ENCODE measurements around the gene QPCT.

Gene QPCT

GRCh38 chr2:37394796-37395555 is 50.5 kb downstream of the QPCT start:
- no peak for DNase-seq (ENCODE audit: low read depth)
- H3K4me3 ChIP-seq (ENCODE audit: low read depth, low read length), result no peak overlapping the region
- TF ChIP-seq CTCF (IDR thresholded peaks at IDR 0.05; ENCODE audit: low read depth, low read length, missing control alignments), result no peak

GRCh38 chr2:37396890-37397565 is 52.6 kb downstream of the QPCT start:
- DNase-seq (ENCODE audit: low read depth), result no peak
- no peak for TF ChIP-seq CTCF (IDR thresholded peaks at IDR 0.05; ENCODE audit: low read depth, low read length, missing control alignments)
- H3K4me3 ChIP-seq (ENCODE audit: low read depth, low read length), result no peak overlapping the region

GRCh38 chr2:37398990-37399389 is 54.6 kb downstream of the QPCT start:
- H3K4me3 ChIP-seq (ENCODE audit: low read depth, low read length), result no peak overlapping the region
- DNase-seq (ENCODE audit: low read depth), result no peak
- TF ChIP-seq CTCF (IDR thresholded peaks at IDR 0.05; ENCODE audit: low read depth, low read length, missing control alignments), result no peak

DNA sequence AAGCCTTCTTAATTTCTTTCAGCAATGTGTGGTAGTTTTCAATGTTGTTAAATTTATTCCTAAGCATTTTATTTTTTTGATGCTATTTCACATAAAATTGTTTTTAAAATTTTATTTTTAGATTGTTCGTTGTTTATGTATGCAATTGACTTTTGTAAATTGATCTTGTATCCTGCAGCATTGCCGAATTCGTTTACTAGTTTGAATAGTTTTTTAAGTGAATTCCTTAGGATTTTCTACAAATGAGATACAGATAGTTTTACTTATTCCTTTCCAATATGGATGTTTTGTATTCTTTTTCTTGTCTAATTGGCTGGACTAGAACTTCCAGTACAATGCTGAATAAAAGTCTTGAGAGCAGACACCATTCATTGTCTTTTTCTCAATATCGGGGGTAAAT is 55.6 kb downstream of the QPCT start:
- TF ChIP-seq CTCF (IDR thresholded peaks at IDR 0.05; ENCODE audit: low read depth, low read length, missing control alignments), result no peak
- no peak overlapping the region for H3K4me3 ChIP-seq (ENCODE audit: low read depth, low read length)
- no peak for DNase-seq (ENCODE audit: low read depth)

GRCh38 chr2:37402636-37403035 is 58.2 kb downstream of the QPCT start:
- no peak overlapping the region for H3K4me3 ChIP-seq (ENCODE audit: low read depth, low read length)
- DNase-seq (ENCODE audit: low read depth), result no peak
- TF ChIP-seq CTCF (IDR thresholded peaks at IDR 0.05; ENCODE audit: low read depth, low read length, missing control alignments), result no peak

DNA sequence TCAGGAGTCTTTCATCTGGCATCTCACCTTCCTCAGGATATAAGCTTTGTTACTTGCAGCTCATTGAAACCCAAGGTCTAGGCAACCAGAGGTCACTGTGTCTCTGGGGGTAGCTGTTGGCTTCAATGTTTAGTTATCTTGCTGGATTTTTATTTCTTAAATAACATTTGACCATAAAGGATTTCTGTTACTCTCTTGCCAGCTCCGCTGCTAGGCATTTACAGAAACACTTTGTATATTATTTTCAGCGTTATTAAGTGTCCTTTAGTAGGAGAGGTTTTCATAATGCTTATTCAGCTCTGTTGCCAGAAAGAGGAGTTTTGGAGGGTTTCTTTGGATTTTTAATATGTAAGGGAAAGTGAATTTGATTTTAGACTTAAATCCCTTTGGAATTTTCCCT is 61.4 kb downstream of the QPCT start:
- H3K4me3 ChIP-seq (ENCODE audit: low read depth, low read length), result no peak overlapping the region
- DNase-seq (ENCODE audit: low read depth), result no peak
- TF ChIP-seq CTCF (IDR thresholded peaks at IDR 0.05; ENCODE audit: low read depth, low read length, missing control alignments), result no peak

All from GM12864 (cell line).